ENCODE results near the gene SLC1A4. TPM values are rescaled to one million over a fixed set of nuclear protein-coding genes. Genes with fewer than 3 reads are reported as not detected.

Gene SLC1A4
- total and polyA plus RNA-seq, 2 of the 4 experiments (the other 2 are of a cell fraction), result 6.8 to 8.1 TPM

- TF ChIP-seq ELK1 (IDR thresholded peaks at IDR 0.05; ENCODE audit: borderline replicate concordance, low read depth, low read length), result no peak
Observed at GRCh38 chr2:65046633-65047407, 57.6 kb downstream of the SLC1A4 start (continued).

GRCh38 chr2:65049010-65049639 lies 59.9 kb downstream of the SLC1A4 start:
- Histone ChIP-seq H3K23ac (ENCODE audit: low read depth, low read length) (no peak overlapping the region), H3K4me1 (ENCODE audit: control insufficient read depth, insufficient read depth, low read length) (no peaks in the 10 kb centered on the region), H2BK5ac (ENCODE audit: low read depth, low read length, poor library complexity, severe bottlenecking) (no peak overlapping the region), H3K4me2 (ENCODE audit: low read depth, low read length) (no peak overlapping the region), H2BK15ac (ENCODE audit: low read depth, low read length) (no peak overlapping the region), H3K9me3 (ENCODE audit: control insufficient read depth, insufficient read depth, low read length) (peaks cover 4% of the 10 kb centered on the region), H2AK9ac (replicated peaks; ENCODE audit: low read depth, low read length, poor library complexity) (no peak overlapping the region), H3K56ac (ENCODE audit: extremely low read depth, insufficient read depth, low read length) (no peak overlapping the region), H4K8ac (ENCODE audit: low read depth in 2 of 2, low read length in 2 of 2) (no peak overlapping the region), H3K9me1 (ENCODE audit: insufficient read depth, low read length) (0 out of 2 replicates have a peak, but pooled peaks cover 2% of the 10 kb centered on the region), H3K36me3 (ENCODE audit: control insufficient read depth, insufficient read depth, low read length) (no peaks in the 10 kb centered on the region), H3K79me1 (ENCODE audit: low read depth in 1 of 2, low read length in 2 of 2) (no peaks in the 10 kb centered on the region), H4K20me1 (ENCODE audit: insufficient read depth, low read length) (no peaks in the 10 kb centered on the region), H3K27ac (ENCODE audit: insufficient read depth, low read length) (no peak overlapping the region), H3K4me3 (ENCODE audit: insufficient read depth, low read depth, low read length) (no peak overlapping the region), H4K5ac (ENCODE audit: low read depth, low read length) (no peak overlapping the region), H2BK120ac (ENCODE audit: low read depth, low read length) (no peak overlapping the region), H4K91ac (ENCODE audit: insufficient read depth, low read depth, low read length) (no peak overlapping the region), H2BK20ac (ENCODE audit: low read depth, low read length) (no peak overlapping the region), H2AK5ac (ENCODE audit: low read depth, low read length) (no peak overlapping the region), H2AFZ (replicated peaks; ENCODE audit: low read length, poor library complexity) (no peak overlapping the region), H3K9ac (ENCODE audit: low read depth, low read length) (no peak overlapping the region), H3K18ac (ENCODE audit: low read depth, low read length) (no peak overlapping the region), H3K27me3 (ENCODE audit: control insufficient read depth, insufficient read depth, low read length) (peaks cover 6% of the 10 kb centered on the region), H3K4ac (ENCODE audit: low read depth, low read length) (no peak overlapping the region), H3K14ac (replicated peaks; ENCODE audit: low read depth, low read length) (no peak overlapping the region)
- BruUV-seq (replicated peaks), result no TSS peak
- ATAC-seq (ENCODE audit: low read depth), result no peak
- POLR2A ChIA-PET (ENCODE audit: unreplicated experiment), result no interaction called here
- dilution Hi-C loops (cut with HindIII; ENCODE audit: low sequenced_read_pairs, unreplicated experiment), result no loop called here
- in situ Hi-C loops (cut with MboI; ENCODE audit: low sequenced_read_pairs), result loop anchor here (10.0 to 25.0 kb wide), 2 partner anchors 454 to 712 kb away; no protein-coding TSS in a partner anchor
- TF ChIP-seq CEBPB (IDR thresholded peaks at IDR 0.05; ENCODE audit: low read depth, low read length), result no peak
- TF ChIP-seq, protein P1, sequence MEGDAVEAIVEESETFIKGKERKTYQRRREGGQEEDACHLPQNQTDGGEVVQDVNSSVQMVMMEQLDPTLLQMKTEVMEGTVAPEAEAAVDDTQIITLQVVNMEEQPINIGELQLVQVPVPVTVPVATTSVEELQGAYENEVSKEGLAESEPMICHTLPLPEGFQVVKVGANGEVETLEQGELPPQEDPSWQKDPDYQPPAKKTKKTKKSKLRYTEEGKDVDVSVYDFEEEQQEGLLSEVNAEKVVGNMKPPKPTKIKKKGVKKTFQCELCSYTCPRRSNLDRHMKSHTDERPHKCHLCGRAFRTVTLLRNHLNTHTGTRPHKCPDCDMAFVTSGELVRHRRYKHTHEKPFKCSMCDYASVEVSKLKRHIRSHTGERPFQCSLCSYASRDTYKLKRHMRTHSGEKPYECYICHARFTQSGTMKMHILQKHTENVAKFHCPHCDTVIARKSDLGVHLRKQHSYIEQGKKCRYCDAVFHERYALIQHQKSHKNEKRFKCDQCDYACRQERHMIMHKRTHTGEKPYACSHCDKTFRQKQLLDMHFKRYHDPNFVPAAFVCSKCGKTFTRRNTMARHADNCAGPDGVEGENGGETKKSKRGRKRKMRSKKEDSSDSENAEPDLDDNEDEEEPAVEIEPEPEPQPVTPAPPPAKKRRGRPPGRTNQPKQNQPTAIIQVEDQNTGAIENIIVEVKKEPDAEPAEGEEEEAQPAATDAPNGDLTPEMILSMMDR (conservative IDR thresholded peaks at IDR 0.05; ENCODE audit: low read depth, low read length), result no peak
- no peak for TF ChIP-seq POLR2A (IDR thresholded peaks at IDR 0.05; ENCODE audit: low read depth, low read length)
- TF ChIP-seq BHLHE40 (IDR thresholded peaks at IDR 0.05; ENCODE audit: low read depth, low read length), result no peak
- no peak for TF ChIP-seq CHD1 (IDR thresholded peaks at IDR 0.05; ENCODE audit: low read depth, low read length)
- TF ChIP-seq RFX5 (IDR thresholded peaks at IDR 0.05; ENCODE audit: low read depth, low read length), result no peak
- 63% methylated on average over 1 of the region's 1 CpG; no CpG with 5 or more reads in 1 of the 2 experiments for WGBS, 2 experiments (ENCODE audit: extremely low coverage in 2 of 2, insufficient read length in 1 of 2)
- intact Hi-C loops (cut with micrococcal nuclease), result loop anchor here (10.0 kb wide), 1 partner anchor 404 kb away; no protein-coding TSS in a partner anchor
- no peak for DNase-seq
- CTCF ChIA-PET, result no interaction called here

Data from IMR-90 (cell line).